GM19468 (cell line): Measurements from ENCODE around the gene SYT6.

Experiments
- ATAC-seq: cut with Tn5 transposase; IDR thresholded peaks from one replicate; pipeline ENCODE4 v1.9.1; 2021; ENCODE audit warnings: mild to moderate bottlenecking, moderate library complexity, moderate number of reproducible peaks; ENCODE audit not compliant: unreplicated experiment; ENCODE audit errors: extremely low read depth

Gene SYT6

DNA sequence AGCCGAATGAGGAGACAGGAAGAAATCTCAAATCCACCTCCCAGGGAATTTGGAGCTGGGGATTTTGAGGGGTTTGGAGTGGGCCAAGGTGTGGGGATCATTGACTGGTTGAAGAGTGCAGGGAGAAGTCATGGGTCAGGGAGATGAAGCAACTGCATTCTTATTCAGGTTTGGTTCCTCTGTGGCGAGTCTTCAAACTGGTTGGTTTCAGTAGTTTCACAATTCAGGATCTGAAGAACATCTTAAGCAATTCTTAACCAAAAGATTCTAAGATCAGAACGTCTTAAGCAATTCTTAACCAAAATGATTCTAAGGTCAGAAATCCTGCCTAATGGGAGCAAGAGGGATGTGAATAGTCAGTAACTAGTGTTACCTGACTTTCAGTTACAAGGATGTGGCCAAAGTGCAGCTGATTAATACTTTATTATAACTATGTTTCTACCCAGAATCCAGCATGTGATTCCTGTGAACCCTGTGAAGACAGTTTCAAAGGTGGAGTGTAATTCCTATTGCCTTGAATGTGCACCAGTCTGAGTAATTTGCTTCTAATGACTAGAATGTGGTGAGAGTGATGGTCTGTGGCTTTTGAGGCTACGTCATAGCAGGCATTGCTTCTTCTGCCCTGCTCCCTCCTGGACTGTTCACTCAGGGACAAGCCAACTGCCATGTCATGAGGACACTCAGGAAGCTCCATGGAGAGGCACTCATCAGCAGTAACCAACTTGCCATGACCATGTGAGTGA is 113.2 kb downstream of the SYT6 start:
- ATAC-seq = no peak
